Inferior parietal cortex (tissue), 1 donor: ENCODE results near the gene C2orf78.
"Not testable (repeated sequence)": the region's sequence is repeated elsewhere in the genome, so short reads cannot be mapped to it uniquely, and the experiment has no call there.

Experiments
- DNase-seq: peaks from one replicate; pipeline ENCODE4 v3.0.0-alpha.2; 2016; ENCODE audit errors: extremely low spot score

Gene C2orf78

GRCh38 chr2:73780237-73780582, 3.8 kb upstream of the C2orf78 start:
- no peak for DNase-seq

GRCh38 chr2:73783402-73783801, 581 bp upstream of the C2orf78 start:
- DNase-seq, result not testable (repeated sequence)

- no peak for DNase-seq
Measured at GRCh38 chr2:73811878-73812277, 27.9 kb downstream of the C2orf78 start.

GRCh38 chr2:73812635-73813034, 28.7 kb downstream of the C2orf78 start:
- DNase-seq, result no peak

GRCh38 chr2:73818296-73818695, 34.3 kb downstream of the C2orf78 start:
- DNase-seq, result no peak

GRCh38 chr2:73821227-73821626, 37.2 kb downstream of the C2orf78 start:
- no peak for DNase-seq

GRCh38 chr2:73821669-73822068, 37.7 kb downstream of the C2orf78 start:
- no peak for DNase-seq

- DNase-seq, result no peak
Measured at GRCh38 chr2:73822276-73822675, 38.3 kb downstream of the C2orf78 start.

GRCh38 chr2:73822991-73823390, 39.0 kb downstream of the C2orf78 start:
- DNase-seq, result no peak

- DNase-seq, result no peak
Measured at GRCh38 chr2:73823416-73823815, 39.4 kb downstream of the C2orf78 start.

GRCh38 chr2:73823916-73824523, 40.0 kb downstream of the C2orf78 start:
- peak; percentile 84 for DNase-seq

GRCh38 chr2:73825408-73825807, 41.4 kb downstream of the C2orf78 start:
- DNase-seq, result no peak

GRCh38 chr2:73827018-73827417, 43.0 kb downstream of the C2orf78 start:
- DNase-seq, result no peak

GRCh38 chr2:73827660-73828388, 43.8 kb downstream of the C2orf78 start:
- no peak for DNase-seq

GRCh38 chr2:73828389-73828817, 44.4 kb downstream of the C2orf78 start:
- no peak for DNase-seq

GRCh38 chr2:73828818-73829570, 45.0 kb downstream of the C2orf78 start, which contains the start of gene STAMBP:
Gene STAMBP (plus strand): TSS chr2:73828961. CDS start chr2:73830857, 1,896 bp downstream.
- DNase-seq, result peak; percentile 99

GRCh38 chr2:73830871-73831401, 47.0 kb downstream of the C2orf78 start:
- peak; percentile 64 for DNase-seq

GRCh38 chr2:73832930-73833329, 48.9 kb downstream of the C2orf78 start:
- peak; percentile 35 for DNase-seq

GRCh38 chr2:73836141-73836943, 52.4 kb downstream of the C2orf78 start:
- no peak for DNase-seq

GRCh38 chr2:73837847-73838585, 54.0 kb downstream of the C2orf78 start:
- DNase-seq, result peak; percentile 27
